Natural killer cell (primary cell): Measurements from ENCODE around the gene CAMK1. TPM values are rescaled to one million over a fixed set of nuclear protein-coding genes. Genes with fewer than 3 reads are reported as not detected.

Experiments
- ATAC-seq, 3 donors: fragments of 150-1000 bp in 2 of 3; fragments of 200-7000 bp in 1 of 3; cut with Tn5 transposase; 1 replicate in 1 of 3; 2 replicates in 2 of 3; pipeline ENCODE4 v1.10.0; 2021; ENCODE audit warnings: mild to moderate bottlenecking in 2 of 3, moderate library complexity in 2 of 3
- DNase-seq, 2 donors: peaks; one replicate each; pipeline versions ENCODE4 v3.0.0 to v3.0.0-alpha.2; 2013 to 2021; ENCODE audit warnings: mixed read lengths in 1 of 2
- H3K27ac ChIP-seq: one replicate; pipeline ENCODE4 v1.5.1; 2013; ENCODE audit warnings: mild to moderate bottlenecking, low read length
- H3K27me3 ChIP-seq: one replicate; pipeline ENCODE4 v1.6.1; 2013; ENCODE audit warnings: low read length; ENCODE audit not compliant: control insufficient read depth, insufficient read depth
- H3K36me3 ChIP-seq: one replicate; pipeline ENCODE4 v1.6.1; 2013; ENCODE audit warnings: low read length; ENCODE audit not compliant: control insufficient read depth, insufficient read depth
- H3K4me1 ChIP-seq: one replicate; pipeline ENCODE4 v1.6.1; 2013; ENCODE audit warnings: low read length; ENCODE audit not compliant: control insufficient read depth, insufficient read depth
- H3K4me3 ChIP-seq: one replicate; pipeline ENCODE4 v1.5.1; 2013; ENCODE audit warnings: low read length
- H3K9me3 ChIP-seq: one replicate; pipeline ENCODE4 v1.6.1; 2013; ENCODE audit warnings: low read length; ENCODE audit not compliant: control insufficient read depth, insufficient read depth
- H3K27ac Mint-ChIP-seq, 2 donors: one replicate each; pipeline ENCODE4 v1.8.0; 2022; ENCODE audit warnings: mild to moderate bottlenecking in 2 of 2, mixed read lengths in 2 of 2, moderate library complexity in 1 of 2
- H3K27me3 Mint-ChIP-seq, 2 donors: one replicate each; pipeline ENCODE4 v1.8.0; 2022; ENCODE audit warnings: low read depth in 2 of 2, mixed read lengths in 2 of 2
- H3K36me3 Mint-ChIP-seq: one replicate; pipeline ENCODE4 v1.8.0; 2022; ENCODE audit warnings: mixed read lengths
- H3K4me1 Mint-ChIP-seq, 2 donors: one replicate each; pipeline ENCODE4 v1.8.0; 2022; ENCODE audit warnings: mixed read lengths in 2 of 2
- H3K4me3 Mint-ChIP-seq: one replicate; pipeline ENCODE4 v1.8.0; 2022; ENCODE audit warnings: mild to moderate bottlenecking, moderate library complexity, mixed read lengths
- H3K9me3 Mint-ChIP-seq, 2 donors: one replicate each; pipeline ENCODE4 v1.8.0; 2022; ENCODE audit warnings: mixed read lengths in 2 of 2
- CTCF ChIP-seq: fragments of 200-600 bp; IDR thresholded peaks from one replicate; pipeline ENCODE4 v1.8.0; 2022; ENCODE audit warnings: antibody characterized with exemption
- WGBS: methylation state at CpG from one replicate; pipeline ENCODE4 v1.1.7; 2013; ENCODE audit warnings: missing lambda C conversion rate; ENCODE audit not compliant: insufficient coverage; 5-methylcytosine and 5-hydroxymethylcytosine counted together
- intact Hi-C: fragments of 100-400 bp; cut with micrococcal nuclease; formaldehyde crosslinking; loops from one replicate; pipeline ENCODE4 v1.14.2; 2022
- total RNA-seq, 4 donors: library from RNA; stranded (reverse); fragments of 120-200 nt in 1 of 4; gene quantifications; one replicate each; pipeline versions ENCODE4 v1.2.3 to v1.2.4, GENCODE V29; 2013 to 2022

The CAMK1 gene
- total RNA-seq, 3 donors from 2014 or later (not counting 1 experiment from before 2014, with no cell fraction given), result 7.4 to 20.4 (median 8.7) TPM

GRCh38 chr3:9715136-9715535 lies 54.6 kb downstream of the CAMK1 start:
- no peak overlapping the region for H3K27ac ChIP-seq
- Mint-ChIP-seq H3K4me3 (no peak overlapping the region), H3K27ac (no peak overlapping the region), H3K9me3 (no peaks in the 10 kb centered on the region), H3K36me3 (no peaks in the 10 kb centered on the region), H3K4me1 (peaks cover 0 to 4% of the 10 kb centered on the region in 2 donors), H3K27me3 (peaks cover 0 to 6% of the 10 kb centered on the region in 2 donors)
- no peak for DNase-seq
- TF ChIP-seq CTCF, result no peak
- no peaks in the 10 kb centered on the region for H3K27me3 ChIP-seq
- no peaks in the 10 kb centered on the region for H3K9me3 ChIP-seq
- no peaks in the 10 kb centered on the region for H3K36me3 ChIP-seq
- intact Hi-C loops, result no loop called here
- H3K4me3 ChIP-seq, result no peak overlapping the region
- WGBS, result 35% methylated on average over 4 of the region's 4 CpGs
- ATAC-seq, result no peak
- H3K4me1 ChIP-seq, result no peaks in the 10 kb centered on the region

GRCh38 chr3:9713142-9713541 lies 56.6 kb downstream of the CAMK1 start:
- intact Hi-C loops, result no loop called here
- ATAC-seq (no peak), DNase-seq (no peak)
- peaks cover 0 to 4% of the 10 kb centered on the region in 2 donors for H3K4me1 Mint-ChIP-seq
- no peaks in the 10 kb centered on the region for H3K4me1 ChIP-seq
- H3K36me3 ChIP-seq, result no peaks in the 10 kb centered on the region
- no peaks in the 10 kb centered on the region for H3K9me3 Mint-ChIP-seq
- no peak overlapping the region for H3K27ac ChIP-seq
- no peaks in the 10 kb centered on the region for H3K36me3 Mint-ChIP-seq
- H3K9me3 ChIP-seq, result no peaks in the 10 kb centered on the region
- no peak overlapping the region for H3K4me3 ChIP-seq
- no peaks in the 10 kb centered on the region for H3K27me3 ChIP-seq
- no peak overlapping the region for H3K4me3 Mint-ChIP-seq
- WGBS, result 92% methylated on average over 4 of the region's 4 CpGs
- H3K27me3 Mint-ChIP-seq, result peaks cover 0 to 6% of the 10 kb centered on the region in 2 donors
- no peak for TF ChIP-seq CTCF
- no peak overlapping the region for H3K27ac Mint-ChIP-seq

GRCh38 chr3:9712415-9712814 lies 57.3 kb downstream of the CAMK1 start:
- H3K27ac ChIP-seq, result no peak overlapping the region
- H3K27ac Mint-ChIP-seq, result no peak overlapping the region
- no peaks in the 10 kb centered on the region for H3K36me3 ChIP-seq
- no peak overlapping the region for H3K4me3 Mint-ChIP-seq
- intact Hi-C loops, result no loop called here
- H3K9me3 Mint-ChIP-seq, result no peaks in the 10 kb centered on the region
- ATAC-seq (no peak), DNase-seq (no peak)
- no peak overlapping the region for H3K4me3 ChIP-seq
- no peak for TF ChIP-seq CTCF
- no peaks in the 10 kb centered on the region for H3K27me3 ChIP-seq
- H3K4me1 ChIP-seq, result no peaks in the 10 kb centered on the region
- H3K36me3 Mint-ChIP-seq, result no peaks in the 10 kb centered on the region
- no peaks in the 10 kb centered on the region for H3K9me3 ChIP-seq
- peaks cover 0 to 6% of the 10 kb centered on the region in 2 donors for H3K27me3 Mint-ChIP-seq
- WGBS, result 63% methylated on average over 2 of the region's 2 CpGs
- peaks cover 0 to 4% of the 10 kb centered on the region in 2 donors for H3K4me1 Mint-ChIP-seq

- 89% methylated on average over 3 of the region's 3 CpGs for WGBS
- Histone ChIP-seq H3K9me3 (no peaks in the 10 kb centered on the region), H3K36me3 (no peaks in the 10 kb centered on the region), H3K4me3 (no peak overlapping the region), H3K27me3 (no peaks in the 10 kb centered on the region), H3K27ac (no peak overlapping the region), H3K4me1 (no peaks in the 10 kb centered on the region)
- Mint-ChIP-seq H3K36me3 (no peaks in the 10 kb centered on the region), H3K4me3 (no peak overlapping the region), H3K9me3 (no peaks in the 10 kb centered on the region), H3K27me3 (peaks cover 11 to 14% of the 10 kb centered on the region in 2 donors), H3K27ac (no peak overlapping the region), H3K4me1 (peaks cover 0 to under 1% of the 10 kb centered on the region in 2 donors)
- intact Hi-C loops, result no loop called here
- TF ChIP-seq CTCF, result no peak
- no peak for DNase-seq
- ATAC-seq, result peak in 1 of 3 donors; percentile 2
Measured at GRCh38 chr3:9710174-9710739, 59.5 kb downstream of the CAMK1 start.
